ENCODE measurements around the gene C1orf21. TPM values are rescaled to one million over a fixed set of nuclear protein-coding genes. Genes with fewer than 3 reads are reported as not detected.

The C1orf21 gene
- total and polyA plus RNA-seq, 2 of the 4 experiments (the other 2 are of a cell fraction): 6.4 to 9.9 TPM

GRCh38 chr1:184533049-184533448 is 146.2 kb downstream of the C1orf21 start:
- Histone ChIP-seq H3K9me1 (ENCODE audit: insufficient read depth, low read length) (no peaks in the 10 kb centered on the region), H2BK15ac (ENCODE audit: low read depth, low read length) (no peak overlapping the region), H3K27me3 (ENCODE audit: control insufficient read depth, insufficient read depth, low read length) (no peaks in the 10 kb centered on the region), H2BK120ac (ENCODE audit: low read depth, low read length) (no peak overlapping the region), H3K18ac (ENCODE audit: low read depth, low read length) (no peak overlapping the region), H4K20me1 (ENCODE audit: insufficient read depth, low read length) (no peaks in the 10 kb centered on the region), H2AK5ac (ENCODE audit: low read depth, low read length) (no peak overlapping the region), H4K8ac (ENCODE audit: low read depth in 2 of 2, low read length in 2 of 2) (no peak overlapping the region), H2AK9ac (replicated peaks; ENCODE audit: low read depth, low read length, poor library complexity) (no peak overlapping the region), H3K56ac (ENCODE audit: extremely low read depth, insufficient read depth, low read length) (no peak overlapping the region), H4K91ac (ENCODE audit: insufficient read depth, low read depth, low read length) (no peak overlapping the region), H3K79me1 (ENCODE audit: low read depth in 1 of 2, low read length in 2 of 2) (0 out of 4 replicates have a peak, but pooled peaks cover 0 to 3% of the 10 kb centered on the region in 2 experiments), H3K4me3 (ENCODE audit: insufficient read depth, low read depth, low read length) (no peak overlapping the region), H3K9me3 (ENCODE audit: control insufficient read depth, insufficient read depth, low read length) (peaks cover 3% of the 10 kb centered on the region; the same call in 1 of the 2 replicates), H3K14ac (replicated peaks; ENCODE audit: low read depth, low read length) (no peak overlapping the region), H2BK20ac (ENCODE audit: low read depth, low read length) (no peak overlapping the region), H3K23ac (ENCODE audit: low read depth, low read length) (no peak overlapping the region), H3K4me2 (ENCODE audit: low read depth, low read length) (no peak overlapping the region), H3K4me1 (ENCODE audit: control insufficient read depth, insufficient read depth, low read length) (no peaks in the 10 kb centered on the region), H3K4ac (ENCODE audit: low read depth, low read length) (no peak overlapping the region), H2AFZ (replicated peaks; ENCODE audit: low read length, poor library complexity) (no peak overlapping the region), H3K27ac (ENCODE audit: insufficient read depth, low read length) (no peak overlapping the region), H4K5ac (ENCODE audit: low read depth, low read length) (no peak overlapping the region), H3K9ac (ENCODE audit: low read depth, low read length) (no peak overlapping the region), H3K36me3 (ENCODE audit: control insufficient read depth, insufficient read depth, low read length) (peaks cover 1% of the 10 kb centered on the region; the same call in 1 of the 2 replicates), H2BK5ac (ENCODE audit: low read depth, low read length, poor library complexity, severe bottlenecking) (no peak overlapping the region)
- POLR2A ChIA-PET (ENCODE audit: unreplicated experiment): no interaction called here
- BruUV-seq (replicated peaks): no TSS peak
- in situ Hi-C loops (cut with MboI; ENCODE audit: low sequenced_read_pairs) (no loop called here), dilution Hi-C loops (cut with HindIII; ENCODE audit: low sequenced_read_pairs, unreplicated experiment) (no loop called here), intact Hi-C loops (cut with micrococcal nuclease) (no loop called here)
- ATAC-seq (ENCODE audit: low read depth) (no peak), DNase-seq (no peak)
- CTCF ChIA-PET: interaction anchor here (1.5 kb wide), 1 partner anchor 26 kb away, joined by 3 read pairs; no protein-coding TSS in a partner anchor
- 80% methylated on average over 1 of the region's 2 CpGs; no CpG with 5 or more reads in 1 of the 2 experiments for WGBS, 2 experiments (ENCODE audit: extremely low coverage in 2 of 2, insufficient read length in 1 of 2)
- TF ChIP-seq USF2 (IDR thresholded peaks at IDR 0.05; ENCODE audit: low read depth, low read length): no peak
- no peak for TF ChIP-seq MAFK (IDR thresholded peaks at IDR 0.05; ENCODE audit: low read depth, low read length)
- TF ChIP-seq CEBPB (IDR thresholded peaks at IDR 0.05; ENCODE audit: low read depth, low read length): no peak
- no peak for TF ChIP-seq FOS (IDR thresholded peaks at IDR 0.05; ENCODE audit: low read depth, low read length)
- no peak for TF ChIP-seq RFX5 (IDR thresholded peaks at IDR 0.05; ENCODE audit: low read depth, low read length)
- TF ChIP-seq CTCF (conservative IDR thresholded peaks at IDR 0.05; ENCODE audit: low read depth, low read length): no peak
- TF ChIP-seq BHLHE40 (IDR thresholded peaks at IDR 0.05; ENCODE audit: low read depth, low read length): no peak
- TF ChIP-seq NFE2L2 (IDR thresholded peaks at IDR 0.05; ENCODE audit: low read depth, low read length): no peak
- no peak for TF ChIP-seq RCOR1 (IDR thresholded peaks at IDR 0.05; ENCODE audit: insufficient replicate concordance, low read length)
- TF ChIP-seq RAD21 (IDR thresholded peaks at IDR 0.05; ENCODE audit: low read length): no peak
- TF ChIP-seq MAZ (IDR thresholded peaks at IDR 0.05; ENCODE audit: borderline replicate concordance, low read depth, low read length): no peak
- no peak for TF ChIP-seq ELK1 (IDR thresholded peaks at IDR 0.05; ENCODE audit: borderline replicate concordance, low read depth, low read length)
- no peak for TF ChIP-seq SMC3 (IDR thresholded peaks at IDR 0.05; ENCODE audit: low read depth, low read length)
- no peak for TF ChIP-seq CHD1 (IDR thresholded peaks at IDR 0.05; ENCODE audit: low read depth, low read length)
- no peak for TF ChIP-seq POLR2A (IDR thresholded peaks at IDR 0.05; ENCODE audit: low read depth, low read length)
- TF ChIP-seq MXI1 (IDR thresholded peaks at IDR 0.05; ENCODE audit: borderline replicate concordance, low read depth, low read length): no peak
